Urinary bladder (tissue), 4 donors: ENCODE measurements around the gene TRPM2. TPM values are rescaled to one million over a fixed set of nuclear protein-coding genes. Genes with fewer than 3 reads are reported as not detected.
A peak's percentile ranks its signal among the peaks of the same experiment; 100 is the strongest.
"Not testable (repeated sequence)": the region's sequence is repeated elsewhere in the genome, so short reads cannot be mapped to it uniquely, and the experiment has no call there.

ENCODE experiments used
- DNase-seq: peaks from one replicate; pipeline ENCODE4 v3.0.0-alpha.2; 2015; ENCODE audit errors: extremely low spot score
- H3K27ac ChIP-seq: one replicate; pipeline ENCODE4 v1.5.1; 2013; ENCODE audit warnings: low read depth, mild to moderate bottlenecking, moderate library complexity
- H3K36me3 ChIP-seq: one replicate; pipeline ENCODE4 v1.6.1; 2013; ENCODE audit warnings: mild to moderate bottlenecking, moderate library complexity; ENCODE audit not compliant: insufficient read depth
- H3K4me1 ChIP-seq: one replicate; pipeline ENCODE4 v1.6.1; 2013; ENCODE audit warnings: mild to moderate bottlenecking, moderate library complexity; ENCODE audit not compliant: insufficient read depth
- H3K4me3 ChIP-seq: one replicate; pipeline ENCODE4 v1.5.1; 2013; ENCODE audit warnings: low read depth, low read length
- WGBS: extraction: QIAGEN DNeasy Blood & Tissue Kit; methylation state at CpG from one replicate; pipeline ENCODE4 v1.1.7; 2013; 5-methylcytosine and 5-hydroxymethylcytosine counted together
- polyA plus RNA-seq: library from polyadenylated mRNA; stranded (reverse); fragments of 200-250 nt; gene quantifications from one replicate; pipeline ENCODE4 v1.2.3, GENCODE V29; 2013
- total RNA-seq: library from RNA; depleted of rRNA; stranded (reverse); fragments of >200 nt; gene quantifications from one replicate; pipeline ENCODE4 v1.2.3, GENCODE V29; 2014
- donor health status: healthy with polysubstance abuse.
- donor health status: healthy.

TRPM2 gene
- total and polyA plus RNA-seq, 2 donors, result 1.2 to 3.3 TPM

DNA sequence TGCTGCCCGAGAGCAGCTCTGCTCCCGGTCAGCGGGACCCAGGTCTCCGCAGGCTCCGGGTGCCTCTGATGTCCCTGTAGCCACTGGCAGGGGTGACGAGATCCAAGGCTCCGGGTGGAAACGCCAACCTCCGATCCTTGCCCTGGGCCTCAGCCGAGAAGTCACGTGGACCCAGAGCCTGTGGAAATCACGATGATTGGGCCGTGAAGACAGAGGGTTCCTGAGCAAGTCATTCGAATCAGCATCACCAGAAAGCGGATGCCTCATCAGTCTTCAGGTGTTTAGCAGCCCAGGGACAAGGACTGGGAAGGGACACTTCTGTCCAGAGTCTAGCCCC, 114.4 kb downstream of the TRPM2 start:
- Histone ChIP-seq H3K27ac (no peak overlapping the region), H3K4me3 (no peak overlapping the region), H3K36me3 (no peaks in the 10 kb centered on the region), H3K4me1 (no peaks in the 10 kb centered on the region)
- no peak for DNase-seq
- WGBS, result 95% methylated on average over 15 of the region's 15 CpGs

DNA sequence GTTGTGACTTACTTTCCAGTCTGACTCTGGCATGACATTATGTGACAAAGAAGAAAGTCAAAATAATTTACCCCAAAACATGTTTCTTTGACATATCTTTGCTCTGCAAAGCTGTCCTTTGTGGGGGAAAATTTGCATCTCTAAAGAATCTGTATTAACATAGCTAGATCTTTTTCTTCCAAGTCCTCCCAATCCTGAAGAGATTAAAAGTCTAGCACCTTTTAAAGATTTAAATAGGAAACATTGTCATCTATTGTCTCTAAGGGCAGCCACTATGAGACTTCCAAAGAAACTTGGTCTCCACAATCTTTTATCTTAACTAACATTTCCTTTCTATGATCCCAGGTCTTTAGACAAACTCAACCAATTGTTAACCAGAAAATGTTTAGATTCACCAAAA, 117.9 kb downstream of the TRPM2 start:
- no peak for DNase-seq
- H3K4me1 ChIP-seq, result no peaks in the 10 kb centered on the region
- H3K4me3 ChIP-seq, result no peak overlapping the region
- no peaks in the 10 kb centered on the region for H3K36me3 ChIP-seq
- no peak overlapping the region for H3K27ac ChIP-seq

DNA sequence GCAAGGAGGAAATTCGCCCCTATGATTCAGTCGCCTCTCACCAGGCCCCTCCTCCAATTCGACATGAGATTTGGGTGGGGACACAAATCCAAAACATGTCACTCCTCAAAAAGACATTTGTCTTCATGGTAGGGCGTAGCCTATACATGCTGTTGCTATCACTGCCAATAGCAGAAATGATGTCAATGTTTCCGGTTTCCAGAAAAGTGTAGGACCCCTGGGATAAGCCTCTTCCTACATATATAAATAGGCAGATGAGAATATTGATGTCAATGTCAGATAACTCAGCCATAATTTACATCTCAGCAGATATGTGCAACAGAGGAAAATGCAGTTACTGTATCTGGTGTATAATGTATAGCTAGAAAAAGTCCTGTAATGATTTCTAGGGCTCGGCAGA, 118.6 kb downstream of the TRPM2 start:
- Histone ChIP-seq H3K27ac (no peak overlapping the region), H3K4me1 (no peaks in the 10 kb centered on the region), H3K36me3 (no peaks in the 10 kb centered on the region), H3K4me3 (no peak overlapping the region)
- DNase-seq, result no peak
- WGBS, result 85% methylated on average over 6 of the region's 6 CpGs

DNA sequence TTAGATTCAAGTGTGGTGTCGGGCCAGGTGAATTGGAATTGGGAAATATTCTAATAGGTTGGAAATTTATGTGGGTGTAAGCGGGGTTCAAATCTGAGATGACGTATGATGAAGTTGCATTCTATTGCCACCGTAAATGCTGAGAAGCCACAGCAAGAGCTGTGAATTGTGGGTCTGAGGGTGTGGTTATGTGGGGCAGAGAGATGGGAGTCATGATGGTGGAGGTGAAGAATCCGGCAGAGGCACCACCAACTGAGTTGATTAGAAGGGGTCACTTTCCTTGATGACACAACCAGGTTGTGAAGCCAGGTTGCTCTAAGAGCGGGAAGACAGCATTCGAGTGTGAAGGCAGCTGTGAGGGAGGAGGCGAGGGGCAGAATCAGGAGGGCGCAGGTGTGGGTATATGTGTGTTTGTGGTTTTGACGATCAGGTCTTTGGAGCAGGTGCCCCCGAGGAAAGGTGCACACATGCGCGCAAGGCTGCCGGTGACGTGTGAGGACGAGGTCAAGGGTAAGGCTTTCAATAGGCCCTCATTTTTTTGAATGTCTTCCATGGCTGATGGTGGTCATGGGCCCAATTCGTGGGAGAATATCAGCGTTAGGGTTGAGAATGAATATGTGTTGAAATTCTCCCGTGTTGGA, 120.6 kb downstream of the TRPM2 start:
- WGBS, result 93% methylated on average over 19 of the region's 19 CpGs
- Histone ChIP-seq H3K36me3 (no peaks in the 10 kb centered on the region), H3K27ac (no peak overlapping the region), H3K4me1 (no peaks in the 10 kb centered on the region), H3K4me3 (no peak overlapping the region)
- DNase-seq, result no peak

DNA sequence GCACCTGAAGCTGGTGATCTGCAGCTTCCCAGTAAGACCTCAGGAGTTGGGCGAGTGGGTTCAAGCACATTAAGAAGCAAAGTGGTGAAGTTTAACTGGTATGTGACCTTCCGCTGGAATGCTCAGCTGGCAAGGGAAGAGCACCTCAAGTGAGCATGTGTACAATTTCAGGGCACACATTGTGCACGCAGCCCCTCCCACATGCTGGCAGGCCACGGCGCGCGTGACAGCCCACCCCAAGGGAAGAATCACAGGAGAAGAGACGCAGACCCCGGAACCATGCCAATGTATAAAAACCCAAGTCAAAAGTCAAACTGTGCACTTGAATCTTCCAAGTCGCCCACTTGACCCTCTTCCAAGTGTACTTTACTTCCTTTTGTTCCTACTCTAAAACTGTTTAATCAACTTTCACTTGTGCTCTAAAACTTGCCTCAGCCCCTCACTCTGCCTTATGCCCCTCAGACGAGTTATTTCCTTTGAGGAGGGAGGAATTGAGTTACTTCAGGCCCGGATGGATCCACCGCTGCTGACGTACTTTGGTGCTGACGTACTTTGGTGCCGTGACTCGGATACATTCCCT, 121.9 kb downstream of the TRPM2 start:
- no peaks in the 10 kb centered on the region for H3K36me3 ChIP-seq
- WGBS, result 88% methylated on average over 17 of the region's 17 CpGs
- H3K27ac ChIP-seq, result no peak overlapping the region
- no peaks in the 10 kb centered on the region for H3K4me1 ChIP-seq
- no peak for DNase-seq
- no peak overlapping the region for H3K4me3 ChIP-seq

DNA sequence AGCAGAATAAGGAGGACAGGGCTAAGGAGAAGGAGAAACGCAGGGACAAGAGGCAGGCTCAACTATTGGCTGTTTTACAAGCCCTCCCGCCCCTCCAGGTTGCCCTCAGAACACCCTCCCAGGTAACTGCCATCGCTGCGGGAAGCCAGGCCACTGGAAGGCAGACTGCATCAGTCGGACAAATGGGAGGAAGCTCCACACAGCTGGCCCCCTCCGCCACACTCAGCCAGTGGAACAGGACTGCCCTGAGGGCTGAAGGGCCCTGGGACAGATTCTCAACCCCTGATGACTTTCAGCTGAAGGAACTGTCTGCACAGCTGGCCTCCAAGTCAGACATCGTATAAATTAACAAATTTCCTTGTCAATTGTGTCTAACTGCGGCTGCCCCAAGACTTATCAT, 123.7 kb downstream of the TRPM2 start:
- H3K27ac ChIP-seq, result no peak overlapping the region
- 71% methylated on average over 8 of the region's 8 CpGs for WGBS
- no peak overlapping the region for H3K4me3 ChIP-seq
- H3K36me3 ChIP-seq, result no peaks in the 10 kb centered on the region
- H3K4me1 ChIP-seq, result no peaks in the 10 kb centered on the region
- DNase-seq, result no peak

DNA sequence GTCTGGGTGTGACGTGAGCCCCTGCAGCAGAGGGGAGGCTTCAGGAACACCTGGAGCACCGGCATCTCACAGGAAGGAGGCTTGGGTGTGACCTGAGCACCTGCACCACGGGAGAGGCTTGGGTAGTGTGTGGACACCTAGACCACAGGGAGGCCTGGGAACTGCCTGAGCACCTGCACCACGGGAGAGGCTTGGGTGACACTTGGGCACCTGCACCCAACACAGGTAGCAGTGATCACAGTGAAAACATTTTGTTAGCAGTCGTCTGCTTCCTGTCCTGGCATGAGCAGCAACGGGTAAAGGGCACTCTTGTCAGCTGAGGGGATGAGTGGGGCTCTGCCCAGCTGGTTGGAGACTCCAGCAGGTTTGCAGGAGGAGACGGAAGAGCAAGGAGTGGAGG, 124.3 kb downstream of the TRPM2 start:
- H3K27ac ChIP-seq, result peak overlapping the region; percentile 56

DNA sequence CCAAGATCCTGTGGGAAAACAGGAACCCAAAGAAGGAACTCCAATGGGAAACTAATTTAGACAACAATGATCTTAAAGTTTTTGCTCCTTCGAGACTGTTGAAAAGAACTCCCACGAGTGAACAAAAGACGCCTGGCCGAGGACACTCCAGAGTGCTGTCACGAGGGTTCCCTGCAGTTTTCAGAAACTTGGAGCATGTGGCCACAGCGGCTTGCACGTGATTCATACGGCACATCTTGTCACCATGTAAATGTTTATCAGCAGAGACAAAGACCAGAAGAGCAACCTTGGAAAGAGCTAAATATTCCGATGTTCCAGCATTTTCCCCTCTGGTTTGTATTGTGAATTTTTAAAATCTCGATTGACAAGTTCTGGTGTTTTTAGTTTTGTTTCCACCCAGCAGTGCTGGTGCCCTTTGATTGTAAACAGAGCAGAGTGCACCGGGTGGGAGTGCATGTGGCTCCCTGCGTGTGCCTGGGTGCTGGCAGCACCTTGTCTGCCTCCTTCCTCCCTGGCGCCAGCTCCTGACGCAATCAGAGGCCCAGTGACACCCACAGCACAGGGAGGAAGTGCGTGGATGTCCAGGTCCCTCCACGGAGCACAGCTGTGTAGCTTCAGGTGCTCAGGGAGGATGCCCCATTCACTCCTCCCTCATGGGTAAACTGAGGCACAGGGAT, 124.8 kb downstream of the TRPM2 start:
- no peak for DNase-seq
- Histone ChIP-seq H3K4me1 (no peaks in the 10 kb centered on the region), H3K4me3 (no peak overlapping the region), H3K27ac (peak overlapping the region; percentile 56), H3K36me3 (no peaks in the 10 kb centered on the region)
- 62% methylated on average over 16 of the region's 16 CpGs for WGBS

More for the DNA sequence above, 124.3 kb downstream of the TRPM2 start:
- 65% methylated on average over 7 of the region's 7 CpGs for WGBS
- no peaks in the 10 kb centered on the region for H3K36me3 ChIP-seq
- no peaks in the 10 kb centered on the region for H3K4me1 ChIP-seq
- H3K4me3 ChIP-seq, result no peak overlapping the region
- DNase-seq, result no peak

DNA sequence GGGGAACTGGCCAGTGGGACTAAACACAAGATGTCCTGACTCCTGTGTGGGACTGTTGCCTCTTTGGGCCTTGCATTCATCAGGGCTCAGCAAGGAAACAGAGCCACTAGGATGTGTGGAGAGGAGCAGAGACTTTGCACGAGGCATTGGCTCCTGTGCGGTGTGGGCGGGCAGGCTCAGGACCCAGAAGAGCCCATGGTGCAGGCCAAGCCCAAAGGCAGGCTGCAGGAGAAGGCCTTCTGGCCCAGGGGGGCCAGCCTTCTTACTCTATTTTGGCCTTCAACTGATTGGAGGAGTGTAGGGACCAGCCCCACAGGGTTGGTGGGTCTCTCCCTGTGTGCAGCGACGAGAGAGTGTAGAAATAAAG, 125.4 kb downstream of the TRPM2 start:
- WGBS, result 86% methylated on average over 5 of the region's 5 CpGs
- H3K4me1 ChIP-seq, result no peaks in the 10 kb centered on the region
- no peak overlapping the region for H3K27ac ChIP-seq
- H3K36me3 ChIP-seq, result no peaks in the 10 kb centered on the region
- no peak overlapping the region for H3K4me3 ChIP-seq
- no peak for DNase-seq

DNA sequence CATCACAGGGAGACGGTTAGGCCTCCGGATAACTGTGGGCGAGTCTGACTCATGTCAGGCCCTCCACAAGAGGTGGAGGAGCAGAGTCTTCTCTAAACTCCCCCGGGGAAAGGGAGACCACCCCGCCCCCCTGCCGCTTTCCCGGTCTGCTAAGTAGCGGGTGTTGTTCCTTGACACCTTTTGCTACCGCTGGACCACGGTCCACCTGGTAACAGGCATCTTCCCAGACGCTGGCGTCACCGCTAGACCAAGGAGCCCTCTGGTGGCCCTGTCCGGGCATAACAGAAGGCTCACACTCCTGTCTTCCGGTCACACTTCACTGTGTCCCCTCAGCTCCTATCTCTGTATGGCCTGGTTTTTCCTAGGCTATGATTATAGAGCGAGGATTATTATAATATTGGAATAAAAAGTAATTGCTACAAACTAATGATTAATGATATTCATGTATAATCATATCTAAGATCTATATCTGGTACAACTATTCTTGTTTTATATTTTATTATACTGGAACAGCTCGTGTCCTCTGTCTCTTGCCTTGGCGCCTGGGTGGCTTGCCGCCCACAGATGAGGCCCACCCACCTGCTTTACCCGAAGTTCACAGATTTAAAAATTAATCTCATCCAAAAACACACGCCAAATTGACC, 126.3 kb downstream of the TRPM2 start:
- not testable (repeated sequence) for H3K4me3 ChIP-seq, DNase-seq, H3K36me3 ChIP-seq, H3K27ac ChIP-seq, H3K4me1 ChIP-seq
- WGBS, result 40% methylated on average over 21 of the region's 21 CpGs

DNA sequence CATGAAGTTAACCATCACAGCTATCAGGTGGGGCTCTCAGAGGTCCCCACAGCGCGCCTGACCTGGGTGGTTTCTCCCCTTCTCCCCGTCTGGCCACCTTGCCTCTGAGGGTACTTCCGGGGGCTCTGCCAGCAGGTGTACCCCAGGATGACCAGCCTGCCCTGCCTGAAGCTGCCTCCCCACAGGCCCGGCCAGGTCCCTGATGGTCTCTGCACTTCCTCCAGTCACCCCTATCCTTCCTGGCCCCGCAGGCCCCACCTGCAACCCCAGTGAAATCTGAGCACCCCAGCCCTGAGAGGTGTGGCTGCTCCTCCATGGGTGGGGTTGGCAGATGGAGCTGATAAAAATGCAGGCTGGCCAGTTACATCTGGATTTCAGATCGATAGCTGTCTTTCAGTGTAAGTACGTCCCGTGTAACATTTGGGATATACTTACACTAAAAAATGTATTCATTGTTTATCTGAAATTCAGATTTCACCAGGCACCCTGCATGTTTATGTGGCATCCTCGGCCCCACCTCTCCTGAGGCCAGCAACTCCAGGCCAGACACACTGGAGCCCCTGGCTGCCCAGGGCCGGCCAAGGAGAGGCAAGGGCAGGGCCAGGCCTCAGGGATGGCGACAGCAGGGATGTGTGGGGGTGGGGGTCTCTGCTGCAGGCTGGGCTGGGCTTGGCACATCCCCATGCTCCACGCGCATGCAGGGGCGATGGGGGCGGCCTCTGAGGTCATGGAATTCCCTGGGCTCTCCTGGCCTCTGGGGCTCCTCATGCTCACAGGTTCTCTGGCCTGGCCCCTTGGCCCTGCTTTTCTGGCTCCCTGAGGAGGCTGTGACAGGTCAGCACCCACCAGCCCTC, 127.0 kb downstream of the TRPM2 start:
- WGBS, result 75% methylated on average over 16 of the region's 16 CpGs
- H3K36me3 ChIP-seq, result no peaks in the 10 kb centered on the region
- H3K27ac ChIP-seq, result no peak overlapping the region
- H3K4me3 ChIP-seq, result no peak overlapping the region
- H3K4me1 ChIP-seq, result no peaks in the 10 kb centered on the region
- DNase-seq, result no peak

DNA sequence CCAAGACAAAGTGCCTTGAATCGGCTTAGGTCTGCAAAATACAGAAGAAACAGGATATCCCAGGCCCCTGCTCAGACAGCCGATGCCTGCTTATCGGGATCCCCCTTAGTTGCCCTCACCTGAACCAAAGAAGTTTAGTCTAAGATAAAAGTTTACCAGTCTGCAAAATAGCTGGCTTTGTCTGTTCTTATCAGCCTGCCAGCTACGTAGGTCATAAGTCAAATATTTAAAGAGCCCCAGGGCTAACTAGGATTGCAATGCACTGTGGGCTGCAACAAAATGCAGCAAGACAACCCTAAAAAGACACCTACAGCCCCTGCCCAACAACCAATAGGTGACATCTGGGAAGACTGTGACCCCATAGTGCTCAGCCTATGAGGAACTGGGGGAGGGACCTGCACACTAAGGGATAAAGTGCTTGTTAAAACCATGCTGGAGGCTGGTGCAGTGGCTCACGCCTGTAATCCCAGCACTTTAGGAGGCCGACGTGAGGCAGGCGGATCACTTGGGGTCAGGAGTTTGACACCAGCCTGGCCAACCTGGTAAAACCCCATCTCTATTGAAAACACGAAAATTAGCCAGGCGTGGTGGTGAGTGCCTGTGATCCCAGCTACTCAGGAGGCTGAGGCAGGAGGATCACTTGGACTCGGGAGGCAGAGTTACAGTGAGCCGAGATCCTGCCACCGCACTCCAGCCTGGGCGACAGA, 129.3 kb downstream of the TRPM2 start:
- no peak overlapping the region for H3K4me3 ChIP-seq
- no peak overlapping the region for H3K27ac ChIP-seq
- no peaks in the 10 kb centered on the region for H3K36me3 ChIP-seq
- DNase-seq, result no peak
- H3K4me1 ChIP-seq, result no peaks in the 10 kb centered on the region
- 59% methylated on average over 14 of the region's 14 CpGs for WGBS
